ENCODE measurements around the gene ALCAM. TPM values are rescaled to one million over a fixed set of nuclear protein-coding genes. Genes with fewer than 3 reads are reported as not detected.

ALCAM gene
- total RNA-seq, 2 experiments from 2014 or later: 47.7 to 51.3 TPM

- no TSS peak for BruUV-seq (replicated peaks)
- Histone ChIP-seq H2AFZ (ENCODE audit: low read length) (no peak overlapping the region), H3K9me2 (ENCODE audit: insufficient read depth, low read length) (no peaks in the 10 kb centered on the region), H4K20me1 (ENCODE audit: insufficient read depth, low read length) (no peaks in the 10 kb centered on the region), H3K79me2 (ENCODE audit: insufficient read depth, low read depth, low read length) (no peaks in the 10 kb centered on the region), H3K4me3 (ENCODE audit: low read depth, low read length, poor library complexity, severe bottlenecking) (no peak overlapping the region), H3K36me3 (ENCODE audit: insufficient read depth, low read length) (no peaks in the 10 kb centered on the region), H3K4me1 (ENCODE audit: insufficient read depth, low read length, poor library complexity, severe bottlenecking) (no peaks in the 10 kb centered on the region), H3K9me3 (ENCODE audit: low read length) (no peaks in the 10 kb centered on the region), H3K4me2 (ENCODE audit: low read length) (no peak overlapping the region; the same call in 1 of the 2 replicates), H3K27ac (ENCODE audit: low read depth, low read length, poor library complexity, severe bottlenecking) (no peak overlapping the region)
- DNase-seq (ENCODE audit: low spot score): no peak
- ChIA-PET CTCF (ENCODE audit: unreplicated experiment) (no interaction called here), POLR2A (no interaction called here)
- TF ChIP-seq EZH2phosphoT487 (IDR thresholded peaks at IDR 0.05; ENCODE audit: borderline replicate concordance, low read depth, low read length) (no peak), CTCF (conservative IDR thresholded peaks at IDR 0.05; ENCODE audit: low read length) (no peak)
- intact Hi-C loops (cut with micrococcal nuclease; ENCODE audit: unreplicated experiment): no loop called here
Observed at GRCh38 chr3:105353485-105354161, 13.1 kb upstream of the ALCAM start.

GRCh38 chr3:105354429-105354828 lies 12.3 kb upstream of the ALCAM start:
- Histone ChIP-seq H3K79me2 (ENCODE audit: insufficient read depth, low read depth, low read length) (no peaks in the 10 kb centered on the region), H3K27ac (ENCODE audit: low read depth, low read length, poor library complexity, severe bottlenecking) (no peak overlapping the region), H3K9me3 (ENCODE audit: low read length) (no peaks in the 10 kb centered on the region), H4K20me1 (ENCODE audit: insufficient read depth, low read length) (no peaks in the 10 kb centered on the region), H3K4me3 (ENCODE audit: low read depth, low read length, poor library complexity, severe bottlenecking) (no peak overlapping the region), H3K36me3 (ENCODE audit: insufficient read depth, low read length) (no peaks in the 10 kb centered on the region), H3K4me2 (ENCODE audit: low read length) (no peak overlapping the region), H2AFZ (ENCODE audit: low read length) (no peak overlapping the region), H3K9me2 (ENCODE audit: insufficient read depth, low read length) (no peaks in the 10 kb centered on the region), H3K4me1 (ENCODE audit: insufficient read depth, low read length, poor library complexity, severe bottlenecking) (no peaks in the 10 kb centered on the region)
- BruUV-seq (replicated peaks): no TSS peak
- ChIA-PET POLR2A (interaction anchor here (3.2 kb wide), 1 partner anchor 11 kb away, joined by 15 read pairs; the partner anchor contains the start of gene ALCAM), CTCF (ENCODE audit: unreplicated experiment) (no interaction called here)
- no peak for TF ChIP-seq EZH2phosphoT487 (IDR thresholded peaks at IDR 0.05; ENCODE audit: borderline replicate concordance, low read depth, low read length)
- TF ChIP-seq CTCF (conservative IDR thresholded peaks at IDR 0.05; ENCODE audit: low read length): no peak
- intact Hi-C loops (cut with micrococcal nuclease; ENCODE audit: unreplicated experiment): no loop called here
- no peak for DNase-seq (ENCODE audit: low spot score)

- H2AFZ ChIP-seq (ENCODE audit: low read length): no peak overlapping the region
- DNase-seq (ENCODE audit: low spot score): no peak
- H4K20me1 ChIP-seq (ENCODE audit: insufficient read depth, low read length): no peaks in the 10 kb centered on the region
- H3K4me2 ChIP-seq (ENCODE audit: low read length): no peak overlapping the region
- intact Hi-C loops (cut with micrococcal nuclease; ENCODE audit: unreplicated experiment): no loop called here
- no peaks in the 10 kb centered on the region for H3K9me3 ChIP-seq (ENCODE audit: low read length)
- BruUV-seq (replicated peaks): no TSS peak
- no peaks in the 10 kb centered on the region for H3K79me2 ChIP-seq (ENCODE audit: insufficient read depth, low read depth, low read length)
- no peaks in the 10 kb centered on the region for H3K4me1 ChIP-seq (ENCODE audit: insufficient read depth, low read length, poor library complexity, severe bottlenecking)
- H3K4me3 ChIP-seq (ENCODE audit: low read depth, low read length, poor library complexity, severe bottlenecking): no peak overlapping the region
- no peaks in the 10 kb centered on the region for H3K9me2 ChIP-seq (ENCODE audit: insufficient read depth, low read length)
- H3K27ac ChIP-seq (ENCODE audit: low read depth, low read length, poor library complexity, severe bottlenecking): no peak overlapping the region
- CTCF ChIA-PET (ENCODE audit: unreplicated experiment): no interaction called here
- H3K36me3 ChIP-seq (ENCODE audit: insufficient read depth, low read length): no peaks in the 10 kb centered on the region
- POLR2A ChIA-PET: interaction anchor here (0.5 to 3.2 kb wide), 3 partner anchors 10 to 860 kb away, joined by 3 to 15 read pairs (median 4); partner anchors contain the start of gene ALCAM
- TF ChIP-seq CTCF (conservative IDR thresholded peaks at IDR 0.05; ENCODE audit: low read length) (no peak), EZH2phosphoT487 (IDR thresholded peaks at IDR 0.05; ENCODE audit: borderline replicate concordance, low read depth, low read length) (no peak)
Observed at GRCh38 chr3:105355408-105356061, 11.2 kb upstream of the ALCAM start.

All from OCI-LY7 (cell line).